Endodermal cell (in vitro differentiated cells): ENCODE results near the gene NBAS. TPM values are rescaled to one million over a fixed set of nuclear protein-coding genes. Genes with fewer than 3 reads are reported as not detected.

Experiments
- DNase-seq: peaks from one replicate; pipeline ENCODE4 v3.0.0-alpha.2; 2017
- H3K27ac ChIP-seq: 2 replicates; pipeline ENCODE4 v1.5.1; 2013; ENCODE audit warnings: mild to moderate bottlenecking, low read depth, low read length, moderate library complexity
- H3K27me3 ChIP-seq: 2 replicates; pipeline ENCODE4 v1.6.1; 2013; ENCODE audit warnings: mild to moderate bottlenecking, low read length, moderate library complexity; ENCODE audit not compliant: insufficient read depth, control insufficient read depth, poor library complexity, severe bottlenecking
- H3K36me3 ChIP-seq: 2 replicates; pipeline ENCODE4 v1.7.0; 2013; ENCODE audit warnings: mild to moderate bottlenecking, low read length, moderate library complexity; ENCODE audit not compliant: control insufficient read depth, insufficient read depth
- H3K4me1 ChIP-seq: one replicate; pipeline ENCODE4 v1.7.0; 2013; ENCODE audit warnings: low read length; ENCODE audit not compliant: control insufficient read depth, insufficient read depth
- H3K4me3 ChIP-seq: 2 replicates; pipeline ENCODE4 v1.5.1; 2013; ENCODE audit warnings: mild to moderate bottlenecking, low read length, moderate library complexity
- H3K9ac ChIP-seq: 2 replicates; pipeline ENCODE4 v1.6.1; 2013; ENCODE audit warnings: mild to moderate bottlenecking, low read length, moderate library complexity; ENCODE audit not compliant: poor library complexity, severe bottlenecking; ENCODE audit errors: extremely low read depth
- H3K9me3 ChIP-seq: 2 replicates; pipeline ENCODE4 v1.6.1; 2013; ENCODE audit warnings: mild to moderate bottlenecking, low read length, moderate library complexity; ENCODE audit not compliant: control insufficient read depth
- H3K27ac Mint-ChIP-seq: 2 replicates; pipeline ENCODE4 v1.8.0; 2020; ENCODE audit warnings: mixed read lengths
- H3K27me3 Mint-ChIP-seq: 2 replicates; pipeline ENCODE4 v1.8.0; 2021; ENCODE audit warnings: mild to moderate bottlenecking, mixed read lengths; ENCODE audit not compliant: insufficient read depth
- H3K36me3 Mint-ChIP-seq: 2 replicates; pipeline ENCODE4 v1.8.0; 2020; ENCODE audit warnings: low read depth, mixed read lengths
- H3K4me1 Mint-ChIP-seq: 2 replicates; pipeline ENCODE4 v1.8.0; 2020; ENCODE audit warnings: mixed read lengths
- H3K4me3 Mint-ChIP-seq: 2 replicates; pipeline ENCODE4 v1.8.0; 2020; ENCODE audit warnings: mild to moderate bottlenecking, moderate library complexity, mixed read lengths
- H3K9me3 Mint-ChIP-seq: 2 replicates; pipeline ENCODE4 v1.8.0; 2020; ENCODE audit warnings: mild to moderate bottlenecking, mixed read lengths
- WGBS, 2 experiments: methylation state at CpG; one replicate each; pipeline versions ENCODE4 v1.1.5 to v1.1.7; 2013; ENCODE audit warnings: missing lambda C conversion rate in 2 of 2, mixed read lengths in 1 of 2; ENCODE audit not compliant: insufficient coverage in 1 of 2, insufficient read length in 1 of 2; 5-methylcytosine and 5-hydroxymethylcytosine counted together
- total RNA-seq, 2 donors: library from RNA; stranded (reverse); fragmentation: NEBNext Ultra II Directional in 1 of 2; extraction: Animal tissue kit (Norgen Biotek cat#: 25700) in 1 of 2; gene quantifications; 2 replicates in 1 of 2; 3 replicates in 1 of 2; pipeline ENCODE4 v1.2.1, GENCODE V29; 2021
- TF ChIP-seq, protein P1 (sequence below): fragments of 200-600 bp; sonication (generic); conservative IDR thresholded peaks from 2 replicates; pipeline ENCODE4 v1.5.0; 2021; ENCODE audit warnings: antibody characterized with exemption, mild to moderate bottlenecking

NBAS gene
- total RNA-seq, 2 donors from 2014 or later = 47.4 to 54.7 TPM

DNA sequence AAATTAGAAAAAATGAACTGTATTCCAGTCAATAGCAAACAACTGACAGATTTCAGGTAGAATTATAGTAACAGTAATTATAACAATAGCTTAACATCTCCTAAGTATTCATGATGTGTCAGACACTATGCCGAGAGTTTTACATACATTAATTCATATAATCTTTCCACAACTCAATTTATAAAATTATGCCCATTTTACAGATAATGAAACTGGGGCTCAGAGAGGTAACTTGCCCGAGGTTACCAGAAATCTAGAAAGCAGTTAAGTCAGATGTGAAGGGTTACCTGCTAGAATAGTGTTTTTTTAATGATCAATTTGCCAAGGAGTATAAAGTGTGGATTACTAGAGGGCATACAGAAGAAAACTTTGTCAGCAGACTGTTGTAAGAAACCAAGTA lies 12.2 kb downstream of the NBAS start:
- Histone ChIP-seq H3K4me1 (no peaks in the 10 kb centered on the region), H3K4me3 (no peak overlapping the region), H3K27me3 (no peaks in the 10 kb centered on the region), H3K27ac (no peak overlapping the region), H3K36me3 (peaks cover 20% of the 10 kb centered on the region), H3K9ac (no peak overlapping the region), H3K9me3 (no peaks in the 10 kb centered on the region)
- no peak overlapping the region for H3K4me3 Mint-ChIP-seq
- no peak overlapping the region for H3K27ac Mint-ChIP-seq
- peaks cover 27% of the 10 kb centered on the region for H3K36me3 Mint-ChIP-seq
- DNase-seq = no peak
- TF ChIP-seq, protein P1, sequence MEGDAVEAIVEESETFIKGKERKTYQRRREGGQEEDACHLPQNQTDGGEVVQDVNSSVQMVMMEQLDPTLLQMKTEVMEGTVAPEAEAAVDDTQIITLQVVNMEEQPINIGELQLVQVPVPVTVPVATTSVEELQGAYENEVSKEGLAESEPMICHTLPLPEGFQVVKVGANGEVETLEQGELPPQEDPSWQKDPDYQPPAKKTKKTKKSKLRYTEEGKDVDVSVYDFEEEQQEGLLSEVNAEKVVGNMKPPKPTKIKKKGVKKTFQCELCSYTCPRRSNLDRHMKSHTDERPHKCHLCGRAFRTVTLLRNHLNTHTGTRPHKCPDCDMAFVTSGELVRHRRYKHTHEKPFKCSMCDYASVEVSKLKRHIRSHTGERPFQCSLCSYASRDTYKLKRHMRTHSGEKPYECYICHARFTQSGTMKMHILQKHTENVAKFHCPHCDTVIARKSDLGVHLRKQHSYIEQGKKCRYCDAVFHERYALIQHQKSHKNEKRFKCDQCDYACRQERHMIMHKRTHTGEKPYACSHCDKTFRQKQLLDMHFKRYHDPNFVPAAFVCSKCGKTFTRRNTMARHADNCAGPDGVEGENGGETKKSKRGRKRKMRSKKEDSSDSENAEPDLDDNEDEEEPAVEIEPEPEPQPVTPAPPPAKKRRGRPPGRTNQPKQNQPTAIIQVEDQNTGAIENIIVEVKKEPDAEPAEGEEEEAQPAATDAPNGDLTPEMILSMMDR = no peak
- no peaks in the 10 kb centered on the region for H3K4me1 Mint-ChIP-seq
- no peaks in the 10 kb centered on the region for H3K27me3 Mint-ChIP-seq
- no peaks in the 10 kb centered on the region for H3K9me3 Mint-ChIP-seq
- WGBS, 2 experiments = 90 to 92% methylated on average over 2 of the region's 2 CpGs

DNA sequence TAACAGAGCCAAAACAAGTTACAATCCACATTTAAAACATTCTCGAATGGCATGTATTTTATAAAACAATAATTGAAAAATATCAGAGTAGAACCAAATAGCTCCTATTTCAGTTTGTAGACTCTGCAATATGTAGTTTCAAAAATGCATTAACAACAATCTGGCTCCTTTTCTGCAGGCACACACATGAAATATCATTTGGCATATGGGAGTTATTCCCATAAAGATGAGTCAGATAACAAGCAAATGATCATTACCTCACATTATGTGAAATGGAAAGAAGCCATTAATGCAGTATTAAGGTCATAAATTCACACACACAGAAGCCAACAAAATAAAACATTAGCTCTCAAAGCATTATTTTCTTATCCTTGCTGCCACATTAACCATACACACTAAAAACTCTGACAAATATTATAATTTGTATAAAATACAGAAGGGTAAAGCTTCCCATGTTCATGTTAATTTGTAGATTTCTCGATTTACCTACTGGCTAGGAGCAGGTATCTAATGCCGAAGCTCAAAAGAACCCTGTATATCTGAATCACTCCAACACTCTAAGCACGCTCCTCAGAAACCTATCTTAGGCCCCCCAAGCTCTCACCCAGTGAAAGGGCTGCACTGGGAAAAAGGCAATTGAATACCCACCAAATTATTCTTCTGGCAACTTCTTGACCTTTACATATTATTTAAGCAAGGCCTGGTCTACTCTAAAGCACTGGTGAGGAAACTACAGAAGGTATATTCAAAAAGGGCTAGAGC lies 13.8 kb downstream of the NBAS start:
- Histone ChIP-seq H3K9ac (no peak overlapping the region), H3K27ac (no peak overlapping the region)
- no peak overlapping the region for H3K27ac Mint-ChIP-seq

DNA sequence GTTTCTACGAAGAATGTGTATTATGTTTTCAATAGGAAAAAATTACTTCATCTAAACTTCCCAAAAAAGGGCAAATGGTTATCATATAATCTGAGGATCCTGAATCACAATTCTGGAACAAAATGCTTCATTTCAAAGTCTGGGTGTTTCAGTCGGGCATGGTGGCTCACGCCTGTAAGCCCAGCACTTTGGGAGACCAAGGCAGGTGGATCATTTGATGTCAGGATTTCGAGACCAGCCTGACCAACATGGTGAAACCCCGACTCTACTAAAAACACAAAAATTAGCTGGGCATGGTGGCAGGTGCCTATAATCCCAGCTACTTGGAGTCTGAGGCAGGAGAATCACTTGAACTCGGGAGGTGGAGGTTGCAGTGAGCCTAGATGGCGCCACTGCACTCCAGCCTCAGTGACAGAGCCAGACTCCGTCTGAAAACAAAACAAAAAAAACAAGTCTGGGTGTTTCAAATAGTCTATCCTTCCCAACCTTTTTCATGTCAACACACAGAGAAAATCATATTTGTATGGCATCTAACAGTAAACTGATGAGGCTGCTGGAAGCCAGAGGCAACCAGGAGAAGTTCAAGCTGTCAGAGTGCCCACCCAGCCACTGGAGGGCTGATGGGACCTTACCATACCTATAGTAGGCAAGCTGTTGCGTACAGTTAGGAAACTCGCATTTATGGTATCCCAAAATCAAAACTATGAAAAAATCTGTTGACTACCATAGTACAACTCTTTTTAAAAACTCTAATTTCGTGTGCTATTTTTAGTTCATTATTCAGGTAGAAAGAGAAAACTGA lies 14.6 kb downstream of the NBAS start:
- Histone ChIP-seq H3K4me1 (no peaks in the 10 kb centered on the region), H3K9ac (no peak overlapping the region), H3K9me3 (no peaks in the 10 kb centered on the region), H3K27ac (no peak overlapping the region), H3K36me3 (peaks cover 7% of the 10 kb centered on the region), H3K4me3 (no peak overlapping the region), H3K27me3 (no peaks in the 10 kb centered on the region)
- 84 to 87% methylated on average over 7 to 10 of the region's 11 CpGs for WGBS, 2 experiments
- TF ChIP-seq, protein P1 = peak; percentile 80
- H3K4me1 Mint-ChIP-seq = peaks cover 3% of the 10 kb centered on the region
- no peak overlapping the region for H3K4me3 Mint-ChIP-seq
- DNase-seq = no peak
- peaks cover 13% of the 10 kb centered on the region for H3K36me3 Mint-ChIP-seq
- no peaks in the 10 kb centered on the region for H3K27me3 Mint-ChIP-seq
- no peak overlapping the region for H3K27ac Mint-ChIP-seq
- H3K9me3 Mint-ChIP-seq = peaks cover under 1% of the 10 kb centered on the region

More for the DNA sequence above, 13.8 kb downstream of the NBAS start:
- Mint-ChIP-seq H3K4me3 (no peak overlapping the region), H3K4me1 (peaks cover 3% of the 10 kb centered on the region), H3K36me3 (peaks cover 16% of the 10 kb centered on the region), H3K9me3 (no peaks in the 10 kb centered on the region), H3K27me3 (no peaks in the 10 kb centered on the region)
- Histone ChIP-seq H3K36me3 (peaks cover 10% of the 10 kb centered on the region), H3K4me1 (no peaks in the 10 kb centered on the region), H3K9me3 (no peaks in the 10 kb centered on the region), H3K27me3 (no peaks in the 10 kb centered on the region), H3K4me3 (no peak overlapping the region)
- TF ChIP-seq, protein P1 = no peak
- DNase-seq = no peak
- WGBS, 2 experiments = 94% methylated on average over 3 of the region's 4 CpGs; no CpG with 5 or more reads in 1 of the 2 experiments
